Keratinocyte (primary cell): ENCODE data around the gene SAV1.

Experiments
- EZH2 ChIP-seq: IDR thresholded peaks from one replicate; pipeline ENCODE4 v1.6.1; 2012; ENCODE audit warnings: inconsistent platforms, mild to moderate bottlenecking, low read length, moderate library complexity
- TF ChIP-seq, protein P1 (sequence below), 3 experiments: IDR thresholded peaks in 1 of 3; conservative IDR thresholded peaks in 1 of 3; optimal IDR thresholded peaks in 1 of 3; 2 replicates in 2 of 3; 3 replicates in 1 of 3; pipeline versions ENCODE3 to v1.5.1; 2011; ENCODE audit warnings: low read length in 3 of 3, mild to moderate bottlenecking in 3 of 3, moderate library complexity in 2 of 3, control low read depth in 1 of 3, inconsistent platforms in 1 of 3; ENCODE audit not compliant: insufficient read depth in 2 of 3; ENCODE audit errors: extremely low read depth in 1 of 3

DNA sequence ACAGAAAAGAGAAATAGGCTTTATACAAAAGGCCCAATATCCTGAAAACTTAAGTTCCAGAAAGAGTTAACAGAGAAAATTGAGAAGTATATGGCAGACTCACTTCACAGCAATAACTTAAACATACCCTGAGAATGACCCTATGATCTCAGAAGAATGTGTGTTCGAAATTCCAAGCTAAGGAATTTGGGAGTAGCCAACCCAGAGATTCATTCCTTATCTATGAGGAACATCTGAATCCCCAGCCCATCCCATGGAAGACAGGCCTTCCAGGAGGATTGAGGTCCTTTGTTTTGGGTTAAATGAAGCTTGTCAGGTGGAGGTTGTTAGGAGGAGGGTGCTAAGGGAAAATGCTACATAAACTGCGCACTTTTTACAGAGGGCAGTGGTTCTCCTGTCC is 7.5 kb upstream of the SAV1 start:
- TF ChIP-seq, protein P1, sequence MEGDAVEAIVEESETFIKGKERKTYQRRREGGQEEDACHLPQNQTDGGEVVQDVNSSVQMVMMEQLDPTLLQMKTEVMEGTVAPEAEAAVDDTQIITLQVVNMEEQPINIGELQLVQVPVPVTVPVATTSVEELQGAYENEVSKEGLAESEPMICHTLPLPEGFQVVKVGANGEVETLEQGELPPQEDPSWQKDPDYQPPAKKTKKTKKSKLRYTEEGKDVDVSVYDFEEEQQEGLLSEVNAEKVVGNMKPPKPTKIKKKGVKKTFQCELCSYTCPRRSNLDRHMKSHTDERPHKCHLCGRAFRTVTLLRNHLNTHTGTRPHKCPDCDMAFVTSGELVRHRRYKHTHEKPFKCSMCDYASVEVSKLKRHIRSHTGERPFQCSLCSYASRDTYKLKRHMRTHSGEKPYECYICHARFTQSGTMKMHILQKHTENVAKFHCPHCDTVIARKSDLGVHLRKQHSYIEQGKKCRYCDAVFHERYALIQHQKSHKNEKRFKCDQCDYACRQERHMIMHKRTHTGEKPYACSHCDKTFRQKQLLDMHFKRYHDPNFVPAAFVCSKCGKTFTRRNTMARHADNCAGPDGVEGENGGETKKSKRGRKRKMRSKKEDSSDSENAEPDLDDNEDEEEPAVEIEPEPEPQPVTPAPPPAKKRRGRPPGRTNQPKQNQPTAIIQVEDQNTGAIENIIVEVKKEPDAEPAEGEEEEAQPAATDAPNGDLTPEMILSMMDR (optimal IDR thresholded peaks at IDR 0.05 in 1 of 3, IDR thresholded peaks at IDR 0.05 in 1 of 3, conservative IDR thresholded peaks at IDR 0.05 in 1 of 3; ENCODE audit: extremely low read depth in 1 of 3, insufficient read depth in 2 of 3, low read length in 3 of 3), result no peak
- no peak for TF ChIP-seq EZH2
